GM18870 (cell line): ENCODE measurements around the gene WASF3.

Source experiments
- ATAC-seq: cut with Tn5 transposase; IDR thresholded peaks from one replicate; pipeline ENCODE4 v1.9.1; 2021; ENCODE audit warnings: moderate library complexity; ENCODE audit not compliant: unreplicated experiment

Gene WASF3

GRCh38 chr13:26557393-26558073, at the start of gene WASF3:
WASF3 (plus strand) TSS chr13:26557683; CDS start chr13:26642271, 84,588 bp downstream.
- ATAC-seq, result peak; percentile 57

GRCh38 chr13:26508885-26509284, 48.6 kb upstream of the WASF3 start:
- ATAC-seq, result no peak

DNA sequence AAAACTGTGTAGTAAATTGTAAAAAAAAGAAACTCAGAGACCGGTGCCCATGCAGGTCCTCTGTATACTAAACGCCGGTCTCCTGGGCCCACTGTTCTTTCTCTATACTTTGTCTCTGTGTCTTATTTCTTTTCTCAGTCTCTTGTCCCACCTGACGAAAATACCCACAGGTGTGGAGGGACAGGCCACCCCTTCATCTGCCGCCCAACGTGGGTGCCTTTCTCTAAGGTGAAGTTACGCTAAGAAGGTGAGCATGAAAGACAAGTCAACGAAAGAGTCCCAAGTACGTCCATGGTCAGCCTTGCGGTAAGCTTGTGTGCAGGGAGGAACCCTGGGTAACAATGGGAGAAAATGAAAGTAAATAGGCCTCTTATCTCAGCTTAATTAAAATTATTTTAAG, 48.0 kb upstream of the WASF3 start:
- no peak for ATAC-seq

DNA sequence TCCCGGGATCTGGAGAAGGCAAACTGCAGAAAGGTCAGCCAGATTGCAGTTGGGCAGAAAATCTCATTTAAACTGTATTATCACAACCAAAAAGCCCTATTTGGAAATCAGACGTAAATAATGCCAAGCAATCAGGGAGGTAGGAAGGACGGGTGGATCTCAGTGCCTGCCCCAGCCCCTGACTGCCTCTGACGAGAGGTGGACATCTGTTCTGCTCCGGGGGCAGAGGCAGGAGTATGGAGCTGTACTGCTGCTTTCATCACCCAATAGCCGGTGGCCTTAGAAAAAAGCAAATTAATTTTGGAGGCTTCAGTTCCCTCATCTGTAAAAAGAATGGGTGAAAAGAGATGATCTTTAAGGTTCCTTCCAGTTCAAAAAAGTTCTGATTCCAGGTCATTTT, 43.6 kb upstream of the WASF3 start:
- ATAC-seq, result no peak

DNA sequence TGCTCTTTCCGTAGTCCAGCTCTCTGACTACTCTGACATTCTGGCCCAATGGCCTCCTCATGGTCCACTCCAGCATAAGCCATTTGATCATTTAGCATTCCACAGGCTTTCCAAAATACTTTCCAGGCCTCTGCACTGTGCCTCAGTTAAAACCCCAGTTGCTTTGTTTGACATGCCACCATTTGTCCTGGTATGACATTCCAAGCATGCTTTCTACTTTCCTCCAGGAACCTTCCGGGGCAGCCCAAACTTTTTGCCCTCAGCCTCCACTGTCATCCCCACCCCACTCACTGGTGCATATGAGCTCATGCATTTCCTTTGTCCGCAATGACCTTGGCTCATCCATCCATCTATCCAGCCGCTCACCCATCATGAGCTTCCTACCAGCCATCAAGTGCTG, 41.8 kb upstream of the WASF3 start:
- ATAC-seq, result no peak

DNA sequence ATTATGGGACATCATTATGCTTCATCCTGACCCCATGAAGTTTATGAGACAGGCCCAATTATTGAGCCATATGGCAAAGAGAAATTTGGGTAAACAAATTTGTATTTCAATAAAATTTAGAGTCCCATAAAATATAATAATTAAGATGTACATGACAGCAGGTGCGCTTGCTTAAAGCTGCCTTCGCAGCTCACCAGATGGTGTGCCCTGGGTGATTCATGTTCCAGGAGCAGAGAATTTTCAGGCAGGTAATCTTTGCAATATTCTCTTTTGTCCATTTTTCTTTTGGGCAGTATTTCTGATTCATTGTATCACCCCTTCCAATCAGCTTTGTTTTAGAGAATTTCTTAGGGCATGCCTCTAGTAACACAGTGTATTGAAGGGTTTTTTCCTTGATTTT, 39.5 kb upstream of the WASF3 start:
- no peak for ATAC-seq

DNA sequence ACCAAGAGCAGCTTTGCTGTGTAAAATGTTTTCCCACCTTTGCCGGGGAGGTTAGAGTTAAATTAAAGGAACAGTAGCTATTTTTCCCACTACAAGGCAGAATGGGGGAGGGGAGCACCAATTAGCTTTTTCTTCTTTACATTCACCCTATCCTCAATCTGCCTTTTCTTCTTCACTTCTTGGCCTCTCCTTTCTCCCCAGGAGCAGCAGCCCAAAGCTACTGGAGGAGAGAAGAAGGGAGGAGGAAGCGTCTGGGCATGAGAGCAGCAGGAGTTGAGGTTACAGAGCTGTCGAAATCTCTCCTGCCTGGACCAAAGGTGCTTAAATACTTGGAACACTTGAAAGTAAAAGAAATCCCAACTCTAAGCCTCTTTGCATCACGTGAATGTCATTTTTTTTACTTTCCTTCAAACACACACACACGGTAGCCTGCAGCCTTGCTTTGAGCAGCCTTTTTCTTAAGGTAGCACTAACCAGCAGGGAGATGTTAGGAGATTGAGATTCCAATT, 39.0 kb upstream of the WASF3 start:
- ATAC-seq, result no peak

- no peak for ATAC-seq
Measured at GRCh38 chr13:26522571-26522970, 34.9 kb upstream of the WASF3 start.

DNA sequence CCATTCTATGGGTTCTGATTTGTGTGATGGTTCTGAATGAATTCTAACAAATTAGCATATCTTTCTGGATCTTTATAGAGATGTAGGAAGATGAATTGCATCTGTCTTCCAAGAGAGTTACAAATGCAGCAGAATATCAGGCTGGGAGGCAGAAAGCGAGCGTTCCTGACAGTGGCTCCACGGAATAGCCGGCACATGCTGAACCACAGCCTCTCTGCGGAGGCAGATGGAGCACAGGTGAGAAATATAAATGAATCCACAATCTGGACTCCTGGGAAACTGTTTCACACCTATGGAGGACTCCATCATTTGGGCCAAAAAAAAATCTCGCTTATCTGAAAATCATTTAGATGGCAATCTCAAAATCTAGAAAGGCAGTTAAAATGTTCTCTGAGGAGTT, 34.5 kb upstream of the WASF3 start:
- no peak for ATAC-seq

GRCh38 chr13:26525528-26525927, 32.0 kb upstream of the WASF3 start:
- no peak for ATAC-seq

DNA sequence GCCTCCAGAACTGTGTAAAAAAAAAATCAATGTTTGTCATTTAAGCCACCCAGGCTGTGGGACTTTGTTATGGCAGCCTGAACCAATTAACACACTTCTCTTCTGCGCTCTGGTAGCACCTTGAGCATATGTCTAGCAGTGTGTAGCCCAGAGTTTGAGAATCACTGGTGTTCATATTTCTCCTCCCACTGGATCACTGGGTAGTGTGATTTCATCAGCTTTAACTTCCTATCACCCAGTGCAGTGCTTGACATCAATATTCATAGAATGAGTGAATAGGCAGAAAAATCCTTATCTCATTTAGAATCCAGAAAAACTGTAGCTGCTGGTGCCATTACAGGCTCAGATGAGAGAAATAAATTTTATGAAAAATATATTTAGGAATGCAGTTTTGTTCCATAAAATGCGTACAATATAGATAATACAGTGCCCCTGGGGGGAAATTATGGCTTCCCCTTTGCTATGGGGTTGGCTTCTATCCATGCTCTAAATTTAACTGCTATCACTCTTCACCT, 30.7 kb upstream of the WASF3 start:
- no peak for ATAC-seq

- no peak for ATAC-seq
Measured at GRCh38 chr13:26528527-26528926, 29.0 kb upstream of the WASF3 start.

- ATAC-seq, result no peak
Measured at GRCh38 chr13:26529441-26529840, 28.0 kb upstream of the WASF3 start.

GRCh38 chr13:26531742-26532141, 25.7 kb upstream of the WASF3 start:
- ATAC-seq, result no peak

DNA sequence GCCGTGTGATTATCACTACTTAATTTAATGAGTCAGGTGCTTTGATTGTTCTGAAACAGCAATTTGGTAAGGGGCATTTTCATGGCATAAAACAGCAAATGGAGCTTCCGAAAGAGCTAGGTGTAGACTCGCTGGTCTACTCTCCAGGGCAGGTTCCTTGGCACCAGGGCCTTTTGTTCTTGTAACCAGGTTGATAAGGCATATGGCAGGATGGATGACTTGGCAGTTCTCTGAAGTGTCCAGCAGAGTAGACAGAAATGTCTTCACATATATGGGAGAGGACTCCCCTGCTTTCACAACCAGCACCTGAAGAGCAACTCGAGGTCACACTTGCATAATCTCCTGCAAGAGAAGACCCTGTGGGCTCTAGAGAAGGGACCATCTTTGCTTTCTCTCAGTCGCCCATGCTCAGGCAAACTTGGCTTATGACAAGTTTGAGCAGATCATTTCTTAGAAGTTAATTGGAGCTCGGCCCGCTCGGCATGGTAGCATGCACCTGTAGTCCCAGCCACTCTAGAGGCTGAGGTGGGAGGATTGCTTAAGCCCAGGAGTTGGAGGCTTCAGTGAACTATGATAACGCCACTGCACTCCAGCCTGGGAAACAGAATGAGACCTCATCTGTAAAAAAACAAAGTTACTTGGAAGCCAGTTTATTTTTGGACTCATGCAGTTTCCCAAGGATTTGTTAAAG, 23.3 kb upstream of the WASF3 start:
- no peak for ATAC-seq

DNA sequence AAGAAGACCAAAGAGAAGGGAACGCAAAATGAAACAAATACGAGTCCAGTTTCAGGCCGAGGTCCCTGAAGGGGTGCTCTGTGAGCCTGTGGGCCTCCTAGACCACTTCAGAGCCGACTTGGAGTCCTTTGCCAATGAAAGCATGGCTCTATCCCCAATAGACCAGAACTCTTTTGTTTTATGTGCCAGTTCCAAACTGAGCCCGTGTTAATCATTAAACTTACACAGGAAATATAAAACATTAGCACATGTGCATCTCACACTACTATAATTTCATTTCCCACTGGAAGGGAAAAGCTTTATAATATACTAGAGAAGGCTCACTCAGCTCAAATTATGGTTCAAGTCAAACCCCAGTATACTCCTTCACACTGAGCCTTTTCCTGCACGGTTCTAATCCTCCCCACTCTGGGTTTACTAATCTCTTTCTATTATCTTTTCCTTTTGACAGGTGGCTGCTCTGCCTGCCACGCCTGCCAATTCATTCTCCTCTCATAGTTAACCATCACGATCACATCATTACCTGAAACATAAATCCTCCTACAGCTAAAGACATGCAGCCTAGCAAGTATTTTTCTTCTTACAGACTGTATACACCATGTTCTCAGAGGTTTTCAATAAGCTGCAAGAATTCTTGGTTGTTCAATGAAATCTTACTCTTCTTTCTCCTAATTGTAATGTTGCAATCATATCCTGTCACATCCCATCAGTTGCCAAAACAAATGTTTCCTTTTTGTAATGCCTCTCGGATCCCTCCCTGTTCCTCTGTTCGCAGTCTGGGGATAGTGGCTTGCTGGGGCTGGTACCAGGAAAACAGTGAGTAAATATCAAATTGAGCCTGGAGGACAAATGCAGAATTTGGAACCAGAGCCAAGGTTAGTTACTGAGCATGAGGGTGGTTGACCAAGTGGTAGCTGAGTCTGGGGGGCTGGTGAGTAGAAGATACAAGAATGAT, 18.8 kb upstream of the WASF3 start:
- no peak for ATAC-seq

DNA sequence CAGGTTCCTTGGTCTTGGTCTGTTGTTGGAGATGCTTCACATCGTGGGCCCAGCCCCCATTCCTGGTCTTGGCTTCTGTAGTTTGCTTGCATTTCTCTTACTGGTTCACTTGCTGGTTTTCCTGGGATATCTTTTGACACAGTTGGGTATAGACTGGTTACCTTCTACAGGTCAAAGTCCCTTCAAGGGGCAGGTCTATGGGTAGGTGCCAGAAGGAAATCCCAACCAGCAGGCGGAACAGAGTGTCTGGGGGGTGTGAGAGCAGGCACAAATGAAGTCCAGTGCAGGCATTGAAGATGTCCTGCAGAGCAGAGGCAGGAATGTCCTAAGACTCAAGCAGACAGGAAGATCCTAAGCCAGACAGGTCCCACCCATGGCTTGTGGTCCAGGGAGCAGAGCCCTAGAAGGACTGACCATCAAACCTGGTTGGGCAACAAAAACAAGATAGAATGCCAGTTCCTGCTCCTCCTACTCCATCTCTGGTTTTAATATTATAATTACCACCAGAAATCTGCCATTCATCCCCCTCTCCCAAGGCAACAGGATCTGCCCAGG, 17.7 kb upstream of the WASF3 start:
- ATAC-seq, result no peak

GRCh38 chr13:26540334-26540733, 17.1 kb upstream of the WASF3 start:
- no peak for ATAC-seq

DNA sequence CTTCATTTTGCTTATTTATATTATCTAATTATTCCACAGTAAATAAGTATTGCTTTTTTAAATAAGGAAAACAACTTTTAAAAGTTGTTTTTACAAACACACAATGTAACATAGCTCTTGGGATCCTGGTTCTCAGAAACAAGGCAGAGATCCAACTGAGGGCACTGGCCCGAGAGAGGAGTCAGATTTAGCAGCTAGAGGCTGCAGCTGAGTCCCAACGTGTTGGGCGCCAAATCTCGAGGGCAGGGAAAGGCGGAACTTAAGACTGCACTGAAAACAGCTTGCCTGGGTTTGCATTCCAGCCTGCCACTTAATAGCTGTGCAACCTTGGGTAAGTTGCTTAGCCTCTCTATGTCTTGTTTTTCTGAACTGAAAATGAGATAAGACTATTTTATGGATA, 16.4 kb upstream of the WASF3 start:
- no peak for ATAC-seq

- no peak for ATAC-seq
Measured at GRCh38 chr13:26541678-26542568, 15.6 kb upstream of the WASF3 start.
